ENCODE data around the gene USP32. TPM values are rescaled to one million over a fixed set of nuclear protein-coding genes. Genes with fewer than 3 reads are reported as not detected.

The USP32 gene
- total and polyA plus RNA-seq, 2 donors (not counting 3 experiments of a cell fraction or from before 2014, with no cell fraction given) = 15.7 to 52.9 TPM

- H3K9ac ChIP-seq (replicated peaks; ENCODE audit: extremely low read depth, insufficient read depth, low read length) = no peak overlapping the region
- H3K9me3 ChIP-seq (replicated peaks; ENCODE audit: control insufficient read depth, insufficient read depth, low read length) = no peaks in the 10 kb centered on the region
- H4K20me1 ChIP-seq (replicated peaks; ENCODE audit: control insufficient read depth, extremely low read depth, insufficient read depth, low read length) = no peaks in the 10 kb centered on the region
- dilution Hi-C loops (cut with MboI; ENCODE audit: extremely low pct_ligation_motif_present, low sequenced_read_pairs) = no loop called here
- no peaks in the 10 kb centered on the region for H3K9me1 ChIP-seq (replicated peaks; ENCODE audit: control insufficient read depth, extremely low read depth, insufficient read depth, low read length)
- ChIA-PET POLR2A (no interaction called here), CTCF (interaction anchor here (1.0 to 2.9 kb wide), 2 partner anchors 205 to 293 kb away, joined by 3 to 7 read pairs; no protein-coding TSS in a partner anchor)
- DNase-seq (ENCODE audit: low read depth, low spot score) = no peak
- peaks cover 2% of the 10 kb centered on the region for H3K4me1 ChIP-seq (ENCODE audit: control insufficient read depth, extremely low read depth, insufficient read depth, low read length)
- no peak overlapping the region for H2AFZ ChIP-seq (ENCODE audit: low read depth, low read length)
- no peak overlapping the region for H3K4me3 ChIP-seq (replicated peaks in 1 of 3; ENCODE audit: insufficient read depth in 1 of 3, low read depth in 1 of 3, low read length in 3 of 3)
- no TSS peak for BruUV-seq (replicated peaks)
- H3K36me3 ChIP-seq (ENCODE audit: control insufficient read depth in 2 of 2, extremely low read depth in 1 of 2, insufficient read depth in 2 of 2, low read length in 2 of 2) = no peaks in the 10 kb centered on the region
- H3K27me3 ChIP-seq (ENCODE audit: control insufficient read depth in 2 of 2, insufficient read depth in 2 of 2, low read length in 2 of 2) = no peaks in the 10 kb centered on the region
- no peak overlapping the region for H3K27ac ChIP-seq (ENCODE audit: insufficient read depth, low read depth, low read length)
- no peak for TF ChIP-seq EZH2 (IDR thresholded peaks at IDR 0.05; ENCODE audit: borderline replicate concordance, low read depth, low read length, severe bottlenecking)
- no peak for TF ChIP-seq POLR2A (IDR thresholded peaks at IDR 0.05; ENCODE audit: low read depth, low read length)
- no peak for TF ChIP-seq GATA2 (IDR thresholded peaks at IDR 0.05; ENCODE audit: insufficient read depth, insufficient read length, low read depth, low read length)
- TF ChIP-seq MAX (IDR thresholded peaks at IDR 0.05; ENCODE audit: insufficient read depth, insufficient read length) = no peak
- no peak for TF ChIP-seq MYC (IDR thresholded peaks at IDR 0.05; ENCODE audit: low read depth, low read length)
- TF ChIP-seq FOS (IDR thresholded peaks at IDR 0.05; ENCODE audit: borderline replicate concordance, insufficient read depth, low read length) = no peak
- no peak for TF ChIP-seq CTCF (IDR thresholded peaks at IDR 0.05; ENCODE audit: extremely low read depth in 1 of 2, insufficient read depth in 1 of 2, low read depth in 1 of 2, low read length in 2 of 2)
- TF ChIP-seq JUN (IDR thresholded peaks at IDR 0.05; ENCODE audit: borderline replicate concordance, insufficient read depth, insufficient read length, low read depth) = no peak
- H3K4me2 ChIP-seq (ENCODE audit: insufficient read depth, low read length) = no peak overlapping the region
- FAIRE-seq = no peak
- H3K79me2 ChIP-seq (ENCODE audit: control insufficient read depth, insufficient read depth, low read length) = no peaks in the 10 kb centered on the region
- intact Hi-C loops (cut with micrococcal nuclease) = loop anchor here (1.0 to 10.0 kb wide), 4 partner anchors 15 to 332 kb away; no protein-coding TSS in a partner anchor
These were observed 44.7 kb upstream of the USP32 start for GRCh38 chr17:60436676-60437075.

Data from endothelial cell of umbilical vein (primary cell).